CD4-positive, alpha-beta T cell treated with Interleukin-6 for 4 hours (primary cell): ENCODE measurements around the gene APOBEC3H.

ENCODE experiments used
- DNase-seq: peaks from one replicate; pipeline ENCODE4 v3.0.0-alpha.2; 2020; ENCODE audit warnings: mixed read lengths

APOBEC3H gene

DNA sequence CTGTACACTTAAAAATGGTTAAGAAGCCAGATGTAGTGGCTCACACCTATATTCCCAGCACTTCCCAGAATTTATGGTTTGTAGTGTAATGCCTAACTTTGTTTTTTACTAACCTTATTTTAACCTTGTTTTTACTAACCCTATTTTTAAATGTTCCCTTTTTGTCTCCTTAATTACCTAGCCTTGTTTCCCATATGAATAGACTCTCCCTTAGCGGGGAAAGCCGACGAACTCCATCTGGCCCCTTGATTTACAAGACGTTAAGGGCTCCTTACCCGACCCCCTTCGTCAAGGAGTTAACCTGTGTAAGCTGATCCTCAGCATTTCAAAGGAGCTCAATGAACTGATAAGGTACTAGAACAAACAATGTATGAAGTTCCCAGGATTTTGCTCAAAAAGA, 17.1 kb downstream of the APOBEC3H start:
- no peak for DNase-seq

DNA sequence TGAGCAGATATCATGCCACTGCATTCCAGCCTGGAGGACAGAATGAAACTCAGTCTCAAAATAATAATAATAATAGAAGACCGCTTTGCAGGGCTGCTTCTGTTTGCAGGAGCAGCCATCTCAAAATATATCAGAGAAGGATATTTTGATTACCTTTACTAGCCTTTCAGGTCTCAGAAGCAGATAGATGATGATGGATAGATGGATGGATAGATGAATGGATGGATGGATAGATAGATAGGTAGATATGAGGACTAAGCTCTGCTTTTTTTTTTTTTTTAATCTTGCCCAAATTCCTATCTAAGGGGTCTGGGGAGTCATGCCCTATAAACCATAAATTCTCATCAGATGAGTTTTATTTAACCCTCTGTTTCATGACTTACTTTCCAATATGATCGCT, 18.5 kb downstream of the APOBEC3H start:
- no peak for DNase-seq

DNA sequence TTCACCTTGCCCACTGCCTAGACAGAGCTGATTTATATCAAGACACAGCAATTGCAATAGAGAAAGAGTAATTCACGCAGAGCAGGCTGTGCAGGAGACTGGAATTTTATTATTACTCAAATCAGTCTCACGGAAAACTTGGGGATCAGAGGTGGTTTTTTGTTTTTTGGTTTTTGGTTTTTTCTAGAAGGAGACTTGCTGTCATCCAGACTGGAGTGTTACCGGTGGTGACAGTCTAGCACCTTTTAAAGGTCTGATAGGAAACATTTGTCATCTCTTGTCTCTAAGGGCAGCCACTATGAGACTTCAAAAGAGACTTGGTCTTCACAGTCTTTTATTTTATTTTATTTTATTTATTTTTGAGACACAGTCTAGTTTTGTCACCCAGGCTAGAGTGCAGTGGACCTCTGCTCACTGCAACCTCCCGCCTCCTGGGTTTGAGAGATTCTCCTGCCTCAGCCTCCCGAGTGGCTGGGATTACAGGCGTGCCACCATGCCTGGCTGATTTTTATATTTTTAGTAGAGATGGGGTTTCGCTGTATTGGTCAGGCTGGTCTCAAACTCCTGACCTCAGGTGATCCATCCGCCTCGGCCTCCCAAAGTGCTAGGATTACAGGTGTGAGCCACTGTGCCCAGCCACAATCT, 19.1 kb downstream of the APOBEC3H start:
- DNase-seq: peak; percentile 9

DNA sequence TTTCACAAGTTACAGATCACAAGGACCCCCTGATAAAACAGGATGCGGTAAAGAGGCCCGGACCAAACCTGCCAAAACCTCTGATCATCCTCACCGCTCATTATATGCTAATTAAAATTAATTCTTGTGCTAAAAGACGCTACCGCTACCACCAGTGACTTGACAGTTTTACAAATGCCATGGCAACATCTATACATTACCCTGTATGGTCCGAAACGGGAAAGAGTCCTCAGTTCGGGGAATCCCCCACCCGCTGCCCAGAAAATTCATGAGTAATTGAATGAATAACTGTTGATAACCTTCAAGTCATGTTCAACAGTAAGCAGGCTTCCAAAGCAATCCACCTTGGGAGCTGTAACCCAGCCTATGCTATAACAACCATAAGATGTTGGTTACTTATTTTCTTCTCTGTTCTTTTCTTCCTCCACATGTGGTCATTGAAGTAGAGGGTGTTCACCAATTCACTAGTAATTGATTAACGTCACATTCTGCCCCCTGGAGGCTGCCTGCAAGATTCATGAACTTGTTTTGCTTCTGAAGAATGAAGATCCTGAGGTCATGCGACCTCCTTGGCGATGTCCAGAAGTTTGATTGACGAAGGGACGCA, 20.6 kb downstream of the APOBEC3H start:
- peak; percentile 85 for DNase-seq

DNA sequence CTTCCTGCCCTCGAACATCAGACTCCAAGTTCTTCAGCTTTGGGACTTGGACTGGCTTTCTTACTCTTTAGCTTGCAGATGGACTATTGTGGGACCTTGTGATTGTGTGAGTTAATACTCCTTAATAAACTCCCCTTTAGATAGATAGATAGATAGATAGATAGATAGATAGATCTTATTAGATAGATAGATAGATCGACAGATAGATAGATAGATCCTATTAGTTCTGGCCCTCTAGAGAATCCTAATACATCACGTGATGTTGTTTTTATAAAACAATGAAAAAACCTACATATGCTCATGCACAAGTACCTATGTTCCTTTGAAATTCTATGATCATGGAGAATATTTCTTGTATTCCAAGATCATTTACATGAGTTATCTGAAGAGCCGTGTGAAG, 23.9 kb downstream of the APOBEC3H start:
- no peak for DNase-seq

DNA sequence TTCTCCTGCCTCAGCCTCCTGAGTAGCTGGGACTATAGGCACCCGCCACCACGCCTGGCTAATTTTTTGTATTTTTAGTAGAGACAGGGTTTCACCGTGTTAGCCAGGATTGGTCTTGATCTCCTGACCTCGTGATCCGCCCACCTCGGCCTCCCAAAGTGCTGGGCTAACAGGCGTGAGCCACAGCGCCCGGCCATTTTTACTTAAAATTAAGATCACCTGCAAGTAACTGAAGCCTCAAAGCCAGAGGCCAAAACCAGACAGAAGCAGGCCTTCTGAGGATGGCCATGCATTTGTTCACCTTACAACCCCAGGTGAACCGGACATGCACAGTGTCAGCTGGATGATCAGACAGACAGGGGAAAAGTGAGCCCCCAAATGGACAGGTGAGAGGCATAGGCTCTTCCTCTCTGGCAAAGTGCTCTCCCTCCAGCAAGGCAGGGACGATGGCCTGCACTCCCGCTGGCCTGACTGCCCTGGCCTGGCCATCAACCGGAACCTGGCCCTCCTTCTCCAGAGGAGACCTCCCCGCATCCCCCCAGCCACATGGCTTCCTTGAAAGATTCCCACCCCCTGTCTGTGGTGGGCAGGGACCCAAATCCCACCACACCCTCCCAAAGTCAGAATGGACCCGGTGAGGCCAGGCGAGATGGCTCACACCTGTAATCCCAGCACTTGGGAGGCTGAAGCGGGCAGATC, 25.9 kb downstream of the APOBEC3H start:
- no peak for DNase-seq

DNA sequence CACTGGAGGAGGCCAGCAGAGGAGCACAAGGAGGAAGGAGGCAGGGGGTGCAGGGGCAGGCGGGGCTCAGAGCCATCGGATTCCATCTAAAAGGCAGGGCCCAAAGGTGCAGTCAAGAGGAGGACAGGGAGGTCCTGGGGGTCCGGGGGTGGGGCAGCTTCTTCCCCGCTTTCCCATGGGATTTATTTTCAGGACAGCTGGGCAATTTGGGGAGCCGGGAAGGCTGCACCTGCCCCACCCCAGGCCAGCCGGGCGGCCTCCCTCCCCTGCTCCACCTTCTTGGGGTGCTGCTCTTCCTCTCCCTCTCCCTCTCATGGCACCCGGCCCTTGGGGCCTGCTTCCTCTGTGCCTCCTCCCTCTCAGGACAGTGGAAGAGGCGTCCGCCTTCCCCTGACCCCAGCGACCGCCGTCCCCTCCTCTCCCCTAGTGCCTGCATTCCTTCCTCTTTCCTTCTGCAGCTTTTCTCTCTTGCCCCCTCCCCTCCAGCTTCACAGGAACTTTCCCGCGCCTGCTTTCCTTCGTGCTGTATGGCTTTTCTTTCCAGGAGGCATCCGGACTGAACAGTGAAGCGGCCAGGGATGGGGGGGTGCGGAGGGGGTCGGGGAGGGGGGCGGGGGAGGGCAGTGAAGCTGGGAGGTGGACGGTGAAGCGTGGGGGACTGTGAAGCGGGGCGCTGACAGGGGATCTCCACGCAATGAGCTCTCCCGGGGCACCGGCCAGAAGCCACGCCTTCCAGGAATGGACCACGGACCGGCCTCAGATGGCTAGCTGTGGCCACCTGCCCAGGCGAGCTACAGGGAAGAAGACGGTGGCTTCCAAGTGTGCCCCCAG, 26.9 kb downstream of the APOBEC3H start:
- DNase-seq: no peak

DNA sequence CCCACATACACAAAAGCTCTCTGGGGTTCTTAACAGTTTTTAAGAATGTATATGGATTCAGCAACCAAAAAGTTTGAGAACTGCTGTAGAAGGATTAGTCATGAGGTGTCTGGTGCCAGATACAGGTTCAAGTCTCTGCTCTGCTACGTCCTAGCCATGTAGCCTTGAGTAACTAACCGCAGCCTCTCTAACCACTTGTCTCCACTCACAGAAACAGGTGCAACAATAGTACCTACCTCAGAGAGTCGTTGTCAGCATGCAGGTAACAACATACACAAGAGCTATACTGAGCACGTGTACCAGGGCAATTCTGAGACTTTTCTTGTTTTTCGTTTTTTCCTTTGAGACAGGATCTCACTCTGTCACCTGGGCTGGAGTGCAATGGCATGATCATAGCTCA, 28.6 kb downstream of the APOBEC3H start:
- DNase-seq: no peak

DNA sequence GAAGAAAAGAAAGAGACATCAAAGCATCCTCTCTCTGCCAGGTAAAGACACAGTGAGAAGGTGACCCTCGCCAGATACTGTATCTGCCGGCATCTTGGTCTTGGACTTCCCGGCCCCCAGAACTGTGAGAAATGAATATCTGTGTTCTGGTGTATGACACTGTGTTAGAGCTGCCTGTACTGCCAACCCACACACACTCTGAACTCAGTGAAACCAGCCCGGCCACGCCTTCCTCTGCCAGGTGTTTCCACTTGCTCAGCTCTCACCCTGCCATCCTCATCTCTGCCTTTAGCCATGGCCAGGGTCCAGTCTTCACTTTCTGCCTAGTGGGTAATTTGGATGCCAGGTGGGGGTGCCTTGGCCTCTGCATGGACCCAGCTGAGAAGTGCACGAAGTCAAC, 31.5 kb downstream of the APOBEC3H start:
- no peak for DNase-seq

DNA sequence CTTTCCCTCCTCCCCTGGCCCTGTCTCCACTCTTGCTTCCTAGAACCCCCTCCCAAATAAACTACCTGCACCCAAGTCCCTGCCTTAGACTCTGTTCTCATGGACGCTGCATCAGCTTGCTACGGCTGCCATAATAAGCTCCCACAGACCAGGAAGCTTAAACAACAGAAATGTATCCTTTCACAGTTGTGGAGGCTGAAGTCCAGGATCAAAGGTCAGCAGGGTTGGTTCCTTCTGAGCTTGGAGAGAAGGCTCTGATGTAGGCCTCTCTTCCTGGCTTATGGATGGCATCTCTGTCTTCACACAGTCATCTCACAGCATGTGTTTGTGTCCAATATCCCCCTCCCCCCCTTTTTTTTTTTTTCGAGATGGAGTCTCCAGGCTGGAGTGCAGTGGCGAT, 32.0 kb downstream of the APOBEC3H start:
- no peak for DNase-seq

DNA sequence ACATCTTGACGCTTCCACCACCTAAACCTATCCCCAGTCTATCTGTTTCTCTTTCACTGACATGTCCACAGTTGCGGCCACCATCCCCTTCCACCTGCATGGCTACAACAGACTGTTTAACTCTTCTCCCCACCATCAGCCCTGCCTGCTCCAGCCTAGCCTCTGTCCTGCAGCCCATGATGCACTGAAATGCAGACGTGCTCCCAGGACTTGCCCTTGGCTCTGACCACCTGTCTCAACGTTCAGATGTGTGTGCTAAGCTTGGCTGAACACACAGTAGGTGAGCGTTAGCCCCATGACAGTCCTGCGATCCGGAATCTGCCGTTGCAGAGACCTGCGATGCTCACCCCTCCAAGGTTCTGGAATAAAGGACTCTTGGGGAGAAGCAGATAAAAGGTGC, 32.7 kb downstream of the APOBEC3H start:
- no peak for DNase-seq

DNA sequence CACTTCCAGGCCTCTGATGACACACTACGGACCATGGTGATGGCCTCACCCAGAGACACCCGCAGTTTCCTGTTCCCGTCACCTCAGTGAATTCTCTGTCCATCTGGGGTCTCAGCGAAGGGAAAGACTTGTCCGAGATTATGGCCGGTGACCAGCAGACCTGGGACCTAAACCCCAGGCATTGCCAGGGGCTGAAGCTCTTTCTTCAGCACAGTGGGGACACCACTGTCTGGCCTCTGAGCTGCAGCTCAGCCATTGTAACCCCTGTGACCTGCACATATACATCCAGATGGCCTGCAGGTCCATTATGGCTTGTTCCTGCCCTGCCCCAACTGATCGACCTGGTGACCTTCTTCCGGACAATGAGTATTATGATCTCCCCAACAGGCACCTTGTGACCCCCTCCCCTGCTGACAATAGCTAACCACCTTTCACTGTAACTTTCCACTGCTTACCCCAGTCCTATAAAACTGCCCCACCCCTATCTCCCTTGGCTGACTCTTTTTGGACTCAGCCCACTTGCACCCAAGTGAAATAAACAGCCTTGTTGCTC, 33.2 kb downstream of the APOBEC3H start:
- no peak for DNase-seq

DNA sequence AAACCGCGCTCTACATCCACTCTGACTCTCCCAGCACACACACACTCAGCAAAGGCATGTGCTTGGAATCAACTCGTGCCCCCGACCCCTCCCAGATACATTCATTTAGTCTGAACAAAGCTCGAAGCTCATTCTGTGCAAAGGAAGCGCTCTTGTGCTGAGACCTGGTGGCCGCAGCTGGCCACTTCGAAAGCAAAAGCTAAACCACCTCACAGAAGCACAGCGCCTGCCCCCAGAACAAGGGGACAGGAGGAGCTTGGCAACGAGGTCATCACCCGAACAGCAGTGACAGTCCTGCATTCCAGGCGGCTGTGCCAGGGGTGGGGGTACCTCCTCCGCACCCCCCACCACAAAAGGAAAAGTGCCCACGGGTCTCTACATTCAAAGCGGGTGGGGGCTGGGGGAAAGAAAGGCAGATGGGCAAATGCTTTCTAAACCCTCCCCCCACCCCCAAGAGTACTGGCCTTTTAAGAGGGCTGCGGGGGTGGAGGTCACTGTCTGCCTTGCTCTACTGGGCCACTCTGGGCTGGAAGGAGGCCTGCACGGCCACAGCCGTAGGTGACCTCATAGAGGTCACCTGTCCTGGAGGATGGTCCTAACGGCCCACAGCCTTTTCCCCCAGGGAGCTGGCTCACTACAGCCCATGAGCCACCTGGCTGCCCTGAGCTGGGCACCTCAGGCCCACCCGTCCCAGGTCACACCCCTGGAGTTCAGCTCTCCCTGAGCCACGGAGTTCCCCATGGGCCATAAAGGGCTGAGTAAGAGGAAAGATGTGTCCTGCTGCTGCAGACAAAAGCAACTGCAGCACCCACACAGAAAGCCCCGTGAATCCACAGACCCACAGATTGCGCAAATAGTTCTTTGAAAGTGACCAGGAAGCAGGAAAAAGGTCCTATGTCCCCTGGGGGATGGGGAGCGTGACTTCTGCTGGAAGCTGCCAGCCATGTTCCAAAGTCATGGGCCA, 34.1 kb downstream of the APOBEC3H start:
- DNase-seq: no peak

DNA sequence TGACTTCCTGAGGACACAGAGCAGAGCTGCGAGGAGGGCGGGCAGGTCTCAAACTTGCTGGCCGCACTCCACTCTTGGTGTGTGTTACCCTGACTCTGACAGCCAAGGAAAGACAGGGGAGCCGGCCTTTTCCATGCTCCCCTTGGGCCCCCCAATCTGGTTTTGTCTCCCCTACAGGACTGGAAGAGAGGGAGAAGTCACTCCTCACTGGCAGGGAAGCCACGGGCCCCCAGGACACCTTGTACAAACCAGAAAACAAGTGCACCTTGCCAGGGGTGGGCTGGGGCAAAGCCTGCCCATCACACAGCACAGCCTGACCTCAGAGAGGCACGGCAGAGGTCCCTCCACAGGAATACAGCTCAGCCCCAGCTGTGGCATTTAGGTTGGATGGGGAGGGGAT, 35.2 kb downstream of the APOBEC3H start:
- DNase-seq: no peak

DNA sequence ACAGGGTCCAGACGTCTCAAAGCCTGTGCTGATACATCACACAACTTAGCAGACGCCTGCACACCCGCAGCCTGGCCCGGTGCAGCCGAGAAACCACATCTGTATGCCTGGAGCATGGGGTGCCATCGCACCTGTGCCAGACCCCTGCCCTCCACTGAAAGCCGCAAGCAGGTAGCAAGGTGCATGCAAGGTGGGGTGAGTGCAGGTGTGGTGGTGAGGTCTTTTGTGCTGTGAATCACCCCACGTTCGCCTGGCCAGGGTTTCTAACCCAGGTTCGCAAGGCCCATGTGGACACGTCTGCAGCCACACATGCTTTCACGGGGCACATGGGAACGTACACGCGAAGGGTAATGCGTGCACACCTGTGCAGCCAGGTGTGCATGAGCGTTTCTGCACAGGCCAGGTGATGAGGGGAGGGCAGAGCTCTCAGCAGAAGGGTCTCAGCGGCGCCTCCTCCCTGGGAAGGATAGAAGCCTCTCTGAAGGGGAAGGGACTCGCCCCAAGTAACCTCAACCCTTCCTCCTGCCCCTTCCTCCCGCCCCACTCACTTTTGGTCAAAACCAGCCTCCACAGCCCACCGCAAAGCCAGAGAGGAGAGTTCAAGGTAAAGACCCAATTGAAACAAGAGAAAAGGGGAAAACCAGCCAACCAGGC, 36.0 kb downstream of the APOBEC3H start:
- no peak for DNase-seq

DNA sequence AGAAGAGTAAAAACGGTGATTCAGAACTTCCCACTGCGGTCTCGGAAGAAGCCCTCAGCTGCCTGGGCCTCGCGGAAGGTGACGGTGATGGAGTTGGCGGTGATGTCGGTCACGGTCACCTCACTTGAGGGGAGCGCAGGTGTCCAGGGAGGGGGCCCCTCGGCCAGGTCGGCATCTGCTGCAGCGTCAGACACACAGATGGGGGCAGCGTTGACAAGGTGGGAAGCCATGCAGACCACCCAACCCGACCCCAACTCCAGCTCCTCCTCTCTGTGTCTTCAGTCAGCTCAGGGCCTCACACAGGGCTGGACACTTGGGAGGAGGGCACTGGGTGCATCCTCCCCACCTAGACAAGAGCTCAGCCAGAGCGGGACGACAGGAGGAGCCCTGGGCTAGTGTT, 36.8 kb downstream of the APOBEC3H start:
- DNase-seq: no peak

DNA sequence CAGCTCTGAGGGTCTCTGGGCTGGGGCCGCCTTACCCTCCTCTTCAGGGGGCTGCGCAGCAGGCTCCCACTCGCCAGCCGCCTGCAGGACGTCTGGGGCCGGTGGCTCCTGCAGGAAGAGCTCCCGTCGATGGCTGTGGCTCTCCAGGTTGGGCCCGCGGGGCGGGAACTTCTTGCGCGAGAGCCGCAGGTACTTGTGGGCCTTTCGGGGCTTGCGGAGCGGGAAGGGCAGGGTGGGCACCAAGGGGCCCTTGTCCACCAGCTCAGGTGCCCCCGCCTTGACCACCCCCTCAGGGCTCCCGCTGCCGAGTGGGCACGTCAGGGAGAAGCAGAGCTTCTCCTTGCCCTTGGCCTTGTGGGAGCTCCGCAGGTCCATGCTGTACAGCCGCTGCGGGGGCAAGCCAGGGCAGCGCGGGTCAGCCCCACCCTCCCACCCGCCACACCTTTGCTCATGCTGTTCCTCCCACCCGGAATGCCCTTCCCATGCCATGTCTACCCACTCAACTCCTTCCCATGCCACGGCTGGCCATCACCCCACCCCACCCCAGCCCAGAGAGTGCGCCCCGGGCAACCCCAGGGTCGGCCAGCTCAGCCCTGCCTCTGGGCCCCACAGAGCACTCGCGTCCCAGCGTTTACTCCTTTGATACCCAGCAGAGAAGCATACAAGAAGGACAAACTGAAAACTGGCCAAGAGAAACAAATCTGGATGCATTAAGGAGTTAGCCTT, 37.5 kb downstream of the APOBEC3H start:
- no peak for DNase-seq

DNA sequence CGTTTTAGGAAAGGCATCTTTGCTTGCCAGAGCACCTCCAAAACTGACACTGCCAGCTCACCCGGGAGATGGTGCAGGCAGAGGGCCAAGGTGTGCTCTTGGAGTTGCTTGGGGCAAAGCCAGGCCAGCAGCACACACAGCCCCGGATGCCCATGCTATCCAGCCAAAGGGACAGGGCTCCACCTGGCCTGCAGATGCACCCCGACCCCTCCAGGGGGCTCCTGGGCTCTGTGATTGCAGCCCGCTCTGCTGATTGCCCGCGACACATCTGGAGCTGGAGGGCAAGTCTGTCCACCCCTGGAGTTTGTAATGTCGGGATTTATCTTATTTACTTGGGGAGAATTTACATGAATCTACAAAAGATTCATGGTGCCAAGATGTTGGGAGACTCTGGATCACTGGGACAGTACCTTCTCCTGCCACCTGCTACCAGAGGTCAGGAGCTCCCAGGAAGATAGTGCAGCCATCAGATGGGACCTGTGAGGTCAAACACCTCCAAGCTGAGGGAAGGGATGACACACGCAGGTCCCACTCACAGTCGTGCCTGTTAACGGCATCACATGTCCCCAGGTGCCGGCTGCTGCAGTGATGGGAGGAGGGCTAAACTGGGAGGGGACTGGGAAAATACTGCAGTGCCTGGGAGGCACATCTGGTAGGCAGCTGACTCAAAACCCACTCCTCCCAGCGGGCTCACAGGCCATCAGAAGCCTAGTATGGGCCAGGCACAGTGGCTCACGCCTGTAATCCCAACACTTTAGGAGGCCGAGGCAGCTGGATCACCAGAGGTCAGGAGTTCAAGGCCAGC, 38.2 kb downstream of the APOBEC3H start:
- DNase-seq: peak; percentile 63

DNA sequence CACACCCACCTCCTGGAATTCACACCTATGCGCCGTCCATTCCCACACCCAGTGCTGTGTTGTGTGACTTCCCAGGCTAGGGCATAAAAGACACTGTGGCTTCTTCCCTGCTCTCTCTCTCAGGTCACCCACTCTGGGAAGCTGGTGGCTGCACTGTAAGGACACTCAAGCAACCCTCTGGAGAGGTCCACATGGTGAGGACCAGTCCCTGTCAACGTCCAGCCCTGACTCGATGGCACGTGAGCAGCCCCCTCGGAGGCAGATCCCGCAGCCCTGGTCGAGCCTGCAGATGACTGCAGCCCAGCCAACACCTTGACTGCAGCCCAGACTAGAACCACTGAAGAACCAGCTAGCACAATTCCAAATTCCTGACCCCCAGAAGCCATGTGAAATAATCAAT, 39.3 kb downstream of the APOBEC3H start:
- no peak for DNase-seq
